GM18907 (cell line): Measurements from ENCODE around the gene RBL1.
"Not testable (repeated sequence)": the region's sequence is repeated elsewhere in the genome, so short reads cannot be mapped to it uniquely, and the experiment has no call there.

Experiments
- ATAC-seq: cut with Tn5 transposase; IDR thresholded peaks from one replicate; pipeline ENCODE4 v1.9.1; 2021; ENCODE audit warnings: mild to moderate bottlenecking, moderate library complexity; ENCODE audit not compliant: unreplicated experiment

Gene RBL1

DNA sequence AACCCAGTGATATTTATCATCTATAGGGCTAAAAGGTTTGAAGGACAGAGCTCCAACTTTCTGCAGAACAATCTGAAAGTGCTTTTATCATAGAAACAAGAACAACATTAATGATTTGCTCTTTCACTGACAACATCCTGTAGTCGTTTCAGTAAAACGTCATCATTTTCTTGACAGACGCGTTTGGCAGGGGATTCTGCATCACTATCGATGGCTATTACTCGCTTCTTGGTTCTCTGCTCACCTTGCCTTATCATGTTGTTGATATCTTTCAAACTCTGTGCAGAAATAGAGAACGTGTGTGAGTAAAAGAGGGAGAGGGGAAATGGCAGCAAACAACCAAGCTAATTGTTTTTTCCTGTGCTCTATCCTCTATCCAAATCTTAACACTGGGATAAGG lies 97.1 kb downstream of the RBL1 start:
- ATAC-seq: no peak

DNA sequence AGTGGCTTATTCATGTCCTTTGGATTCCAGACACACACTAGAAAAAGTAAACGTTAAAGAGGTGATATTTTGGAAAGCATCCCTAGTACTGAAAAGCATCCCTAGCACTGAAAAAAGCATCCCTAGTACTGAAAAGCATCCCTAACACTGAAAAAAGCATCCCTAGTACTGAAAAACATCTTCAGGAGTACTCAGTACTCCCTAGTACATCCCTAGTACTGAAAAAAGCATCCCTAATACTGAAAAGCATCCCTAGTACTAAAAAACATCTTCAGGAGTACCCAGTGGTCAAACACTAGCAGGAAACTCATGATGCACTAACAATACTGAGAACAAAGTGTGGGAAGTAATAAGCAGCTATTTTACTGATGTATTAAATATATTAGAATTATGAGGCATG lies 98.7 kb downstream of the RBL1 start:
- no peak for ATAC-seq

DNA sequence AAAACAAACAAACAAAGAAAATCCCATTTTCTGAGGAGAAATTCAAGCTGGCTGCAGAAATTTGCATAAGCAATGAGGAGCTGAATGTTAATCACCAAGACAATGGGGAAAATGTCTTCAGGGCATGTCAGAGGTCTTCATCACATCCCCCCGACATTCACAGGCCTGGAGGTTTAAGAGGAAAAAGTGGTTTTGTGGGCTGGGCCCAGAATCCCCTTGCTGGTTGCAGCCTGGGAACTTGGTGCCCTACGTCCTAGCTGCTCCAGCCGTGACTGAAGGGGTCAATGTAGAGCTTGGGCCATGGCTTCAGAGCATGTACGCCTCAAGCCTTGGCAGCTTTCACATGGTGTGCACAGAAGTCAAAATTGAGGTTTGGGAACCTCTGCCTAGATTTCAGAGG lies 101.6 kb downstream of the RBL1 start:
- not testable (repeated sequence) for ATAC-seq

DNA sequence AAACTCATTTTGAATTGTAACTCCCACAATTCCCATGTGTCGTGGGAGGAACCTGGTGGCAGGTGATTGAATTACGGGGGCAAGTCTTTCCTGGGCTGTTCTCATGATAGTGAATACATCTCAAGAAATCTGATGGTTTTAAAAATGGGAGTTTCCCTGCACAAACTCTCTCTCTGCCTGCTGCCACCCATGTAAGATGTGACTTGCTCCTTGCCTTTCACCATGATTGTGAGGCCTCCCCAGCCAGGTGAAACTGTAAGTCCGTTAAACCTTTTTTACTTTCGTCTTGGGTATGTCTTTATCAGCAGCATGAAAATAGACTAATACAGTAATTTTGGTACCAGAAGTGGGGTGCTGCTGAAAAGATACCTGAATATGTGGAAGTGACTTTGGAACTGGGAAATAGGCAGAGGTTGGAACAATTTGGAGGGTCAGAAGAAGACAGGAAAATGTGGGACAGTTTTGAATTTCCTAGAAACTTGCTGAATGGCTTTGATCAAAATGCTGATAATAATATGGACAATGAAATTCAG lies 102.9 kb downstream of the RBL1 start:
- no peak for ATAC-seq

DNA sequence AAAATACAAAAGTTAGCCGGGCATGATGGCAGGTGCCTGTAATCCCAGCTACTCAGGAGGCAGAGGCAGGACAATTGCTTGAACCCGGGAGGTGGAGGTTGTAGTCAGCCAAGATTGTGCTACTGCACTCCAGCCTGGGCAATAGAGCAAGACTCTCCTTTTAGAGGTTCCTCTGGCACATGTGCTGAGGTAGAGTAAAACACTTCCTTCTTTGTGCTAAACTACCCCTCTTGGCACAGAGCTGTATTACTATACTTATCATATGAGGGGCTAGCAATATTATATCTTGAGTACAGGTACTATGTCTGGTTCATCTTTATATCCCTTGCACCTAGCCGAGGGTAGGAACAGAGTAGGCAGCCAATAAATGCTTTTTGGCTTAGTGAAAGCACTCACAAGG lies 104.1 kb downstream of the RBL1 start:
- no peak for ATAC-seq

DNA sequence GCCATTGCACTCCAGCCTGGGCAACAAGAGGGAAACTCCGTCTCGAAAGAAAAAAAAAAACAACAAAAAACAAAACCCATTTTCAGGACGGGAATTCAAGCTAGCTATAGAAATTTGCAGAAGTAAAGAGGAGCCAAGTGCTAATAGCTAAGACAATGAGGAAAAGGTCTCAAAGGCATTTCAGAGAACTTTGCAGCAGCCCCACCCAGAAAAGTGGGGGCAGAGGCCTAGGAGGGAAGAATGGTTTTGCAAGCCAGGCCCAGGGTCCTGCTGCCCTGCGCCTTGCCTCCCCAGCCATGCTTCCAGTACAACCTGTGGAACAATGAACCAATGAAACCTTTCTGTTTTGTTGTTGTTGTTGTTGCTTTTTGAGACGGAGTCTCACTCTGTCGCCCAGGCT lies 106.0 kb downstream of the RBL1 start:
- ATAC-seq: no peak

DNA sequence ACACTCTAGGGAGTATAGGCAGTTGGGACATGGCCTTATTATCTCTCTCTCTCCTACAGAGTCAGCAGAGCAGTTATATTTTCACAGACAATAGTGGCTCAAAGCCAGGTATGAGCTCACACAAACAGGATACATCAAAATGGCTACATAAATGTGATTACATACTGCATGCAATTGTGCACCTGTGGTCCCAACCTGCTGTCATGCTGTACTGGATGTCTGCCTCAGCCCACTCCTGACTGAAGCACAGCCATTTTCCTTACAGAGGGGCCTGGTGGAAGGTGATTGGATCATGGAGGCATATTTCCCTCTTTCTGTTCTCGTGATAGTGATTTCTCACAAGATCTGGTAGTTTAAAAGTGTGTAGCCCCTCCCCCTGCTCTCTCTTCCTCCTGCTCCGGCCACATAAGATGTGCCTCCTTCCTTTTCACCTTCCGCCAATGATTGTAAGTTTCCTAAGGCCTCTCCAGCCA lies 107.3 kb downstream of the RBL1 start:
- no peak for ATAC-seq

DNA sequence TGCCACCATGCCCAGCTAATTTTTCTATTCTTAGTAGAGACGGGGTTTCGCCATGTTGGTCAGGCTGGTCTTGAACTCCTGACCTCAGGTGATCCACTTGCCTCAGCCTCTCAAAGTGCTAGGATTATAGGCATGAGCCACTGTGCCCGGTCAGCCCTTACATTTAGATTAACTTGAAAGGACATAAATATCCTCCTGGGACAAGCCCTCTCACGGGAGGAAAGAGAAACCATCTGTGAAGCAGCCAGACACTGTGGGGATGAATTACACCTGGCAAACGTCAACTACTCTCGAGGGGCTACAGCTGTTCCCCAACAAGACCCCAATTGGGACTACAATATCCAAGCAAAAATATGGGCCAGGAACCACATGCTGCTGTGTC lies 111.5 kb downstream of the RBL1 start:
- ATAC-seq: no peak

DNA sequence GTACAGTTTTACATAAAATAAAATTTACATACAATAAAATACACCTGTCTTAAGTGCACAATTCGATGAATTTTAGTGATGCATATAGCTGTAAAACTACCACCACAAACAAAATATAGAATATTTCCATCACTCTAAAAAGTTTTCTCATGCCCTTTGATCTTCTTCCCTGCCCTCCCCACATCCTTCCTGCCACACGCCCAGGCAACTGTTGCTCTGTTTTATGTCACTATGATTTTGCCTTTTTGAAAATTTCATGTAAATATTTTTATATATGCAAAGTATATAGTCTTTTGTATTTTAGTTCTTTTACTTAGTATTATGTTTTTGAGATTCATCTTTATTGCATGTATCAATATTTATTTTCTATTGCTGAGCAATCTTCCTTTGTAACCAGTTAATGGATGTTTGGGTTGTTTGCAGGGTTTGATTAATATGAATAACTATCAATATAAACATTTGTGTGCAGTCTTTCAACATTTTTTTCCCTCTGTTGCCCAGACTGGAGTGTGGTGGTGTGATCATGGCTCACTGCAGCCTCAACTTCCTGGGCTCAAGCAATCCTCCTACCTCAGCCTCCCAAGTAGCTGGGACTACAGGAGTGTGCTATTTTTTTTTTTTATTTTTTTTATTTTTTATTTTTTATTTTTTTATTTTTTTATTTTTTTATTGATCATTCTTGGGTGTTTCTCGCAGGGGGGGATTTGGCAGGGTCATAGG lies 120.5 kb downstream of the RBL1 start:
- no peak for ATAC-seq

DNA sequence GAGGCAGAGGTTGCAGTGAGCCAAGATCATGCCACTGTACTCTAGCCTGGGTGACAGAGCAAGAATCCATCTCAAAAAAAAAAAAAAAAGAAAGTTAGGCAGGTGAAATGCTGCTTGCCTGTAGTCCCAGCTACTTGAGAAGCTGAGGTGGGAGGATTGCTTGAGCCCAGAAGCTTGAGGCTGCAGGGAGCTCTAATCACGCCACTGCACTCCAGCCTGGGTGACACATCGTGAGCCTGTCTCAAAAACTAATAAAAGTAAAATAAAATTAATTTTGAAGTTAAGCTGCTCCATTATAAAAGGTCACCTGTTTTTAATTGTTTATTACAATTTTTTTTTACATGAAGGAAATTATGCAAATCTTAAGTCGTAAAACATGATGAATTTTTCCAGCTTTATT lies 121.1 kb downstream of the RBL1 start:
- no peak for ATAC-seq

DNA sequence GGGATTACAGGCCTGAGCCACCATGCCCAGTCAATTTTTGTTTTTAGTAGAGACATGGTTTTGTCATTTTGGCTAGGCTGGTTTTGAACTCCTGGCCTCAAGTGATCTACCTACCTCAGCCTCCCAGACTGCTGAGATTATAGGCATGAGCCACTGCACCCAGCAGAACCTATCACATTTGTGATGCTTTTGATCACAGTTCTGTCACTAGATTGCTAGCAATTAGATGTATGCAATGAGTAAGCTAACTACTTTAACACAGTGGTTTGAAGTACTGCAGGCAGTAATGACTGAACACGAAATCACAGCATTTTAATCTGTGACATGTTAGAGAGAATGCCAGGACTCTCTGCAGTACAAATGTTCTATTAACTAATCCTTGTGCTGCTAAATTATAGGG lies 124.7 kb downstream of the RBL1 start:
- no peak for ATAC-seq

DNA sequence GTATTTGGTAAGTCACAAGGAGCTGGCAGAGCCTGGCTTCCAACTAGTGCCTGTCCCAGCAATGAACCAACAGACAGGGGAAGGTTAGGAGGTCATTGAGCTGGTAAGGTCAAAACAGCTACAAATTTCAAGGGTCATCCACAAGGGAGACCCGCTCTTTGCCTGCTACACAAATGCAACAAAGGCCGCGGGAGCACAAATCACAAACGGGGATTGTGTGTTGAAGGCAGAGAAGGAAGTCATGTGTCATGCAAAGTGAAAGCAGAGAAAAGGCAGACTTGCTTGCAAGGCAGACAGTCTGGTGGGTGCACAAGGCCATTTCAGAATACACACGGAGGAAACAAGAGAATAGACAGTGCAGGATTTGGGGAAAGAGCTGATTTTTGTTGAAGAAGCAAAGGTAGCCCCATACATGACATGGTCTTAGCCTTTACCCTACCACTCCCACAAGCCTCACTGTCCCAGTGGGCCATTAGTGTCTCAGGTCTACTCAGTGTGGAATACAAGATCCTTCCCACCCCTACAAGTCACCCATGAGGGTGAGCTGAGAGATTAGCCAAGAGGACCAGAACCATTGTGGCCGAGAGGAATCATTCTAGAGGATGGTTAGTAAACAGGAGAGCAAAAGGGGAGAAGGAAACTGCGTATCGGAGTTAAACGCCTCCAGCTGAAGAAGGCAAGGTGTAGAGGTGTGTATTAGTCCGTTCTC lies 126.2 kb downstream of the RBL1 start:
- ATAC-seq: no peak

DNA sequence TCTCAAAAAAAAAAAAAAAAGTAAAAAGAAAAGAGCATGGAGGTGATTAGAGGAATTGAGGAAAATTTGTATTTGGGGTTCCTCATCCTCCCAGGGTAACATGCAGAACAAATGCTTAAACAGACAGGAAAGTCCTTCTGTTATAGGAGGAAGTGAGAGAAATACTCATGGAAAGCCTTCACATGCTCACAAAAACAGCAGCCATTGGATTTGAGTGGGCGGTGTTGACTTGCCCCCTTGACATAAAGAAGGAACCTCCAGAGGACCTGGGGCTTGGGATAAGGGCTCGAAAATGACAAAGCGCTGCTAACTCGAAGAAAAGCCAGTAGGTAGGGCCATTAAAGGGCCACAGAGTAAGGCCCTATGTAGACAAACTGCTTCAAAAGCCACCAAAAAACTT lies 126.7 kb downstream of the RBL1 start:
- no peak for ATAC-seq

DNA sequence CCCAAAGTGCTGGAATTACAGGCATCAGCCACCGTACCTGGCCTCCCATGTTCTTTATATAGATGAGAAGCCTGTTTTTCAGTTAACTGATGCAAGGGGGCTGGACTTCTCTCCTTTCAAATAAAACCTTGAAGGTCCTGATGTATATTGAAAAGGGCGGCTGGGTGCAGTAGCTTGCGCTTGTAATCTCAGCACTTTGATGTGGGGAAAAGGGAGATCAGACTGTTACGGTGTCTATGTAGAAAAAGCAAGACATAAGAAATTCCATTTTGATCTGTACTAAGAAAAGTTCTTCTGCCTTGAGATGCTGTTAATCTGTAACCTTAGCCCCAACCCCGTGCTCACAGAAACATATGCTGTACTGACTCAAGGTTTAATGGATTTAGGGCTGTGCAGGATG lies 128.2 kb downstream of the RBL1 start:
- ATAC-seq: no peak

DNA sequence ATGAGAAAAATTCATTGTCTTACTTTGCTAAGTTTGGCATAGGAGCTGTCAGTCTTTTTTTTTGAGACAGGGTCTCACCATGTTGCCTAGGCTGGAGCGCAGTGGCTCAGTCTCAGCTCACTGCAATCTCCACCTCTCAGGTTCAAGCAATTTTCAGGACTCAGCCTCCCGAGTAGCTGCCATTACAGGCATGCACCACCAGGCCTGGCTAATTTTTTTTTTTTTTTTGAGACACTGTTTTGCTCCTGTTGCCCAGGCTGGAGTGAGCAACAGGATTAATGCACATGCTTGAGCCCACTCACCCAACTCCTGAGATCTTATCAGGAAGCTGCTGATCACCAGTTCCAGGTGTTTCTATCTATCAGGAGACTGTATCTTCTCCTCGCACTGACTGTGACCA lies 128.8 kb downstream of the RBL1 start:
- not testable (repeated sequence) for ATAC-seq

DNA sequence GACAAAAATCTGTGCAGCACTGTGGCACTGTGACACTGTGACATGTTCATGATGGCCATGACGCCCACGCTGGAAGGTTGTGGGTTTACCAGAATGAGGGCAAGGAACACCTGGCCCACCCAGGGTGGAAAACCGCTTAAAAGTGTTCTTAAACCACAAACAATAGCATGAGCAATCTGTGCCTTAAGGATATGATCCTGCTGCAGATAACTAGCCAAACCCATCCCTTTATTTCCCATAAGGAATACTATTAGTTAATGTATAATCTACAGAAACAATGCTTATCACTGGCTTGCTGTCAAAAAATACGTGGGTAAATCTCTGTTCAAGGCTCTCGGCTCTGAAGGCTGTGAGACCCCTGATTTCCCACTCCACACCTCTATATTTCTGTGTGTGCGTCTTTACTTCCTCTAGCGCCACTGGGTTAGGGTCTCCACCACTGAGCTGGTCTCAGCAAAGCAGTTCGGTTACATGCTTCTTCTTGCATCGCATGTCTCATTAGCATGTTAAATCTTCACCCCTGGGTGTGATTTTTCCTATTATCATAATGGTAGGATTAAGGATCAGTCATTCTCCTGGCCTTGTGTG lies 133.3 kb downstream of the RBL1 start:
- not testable (repeated sequence) for ATAC-seq

DNA sequence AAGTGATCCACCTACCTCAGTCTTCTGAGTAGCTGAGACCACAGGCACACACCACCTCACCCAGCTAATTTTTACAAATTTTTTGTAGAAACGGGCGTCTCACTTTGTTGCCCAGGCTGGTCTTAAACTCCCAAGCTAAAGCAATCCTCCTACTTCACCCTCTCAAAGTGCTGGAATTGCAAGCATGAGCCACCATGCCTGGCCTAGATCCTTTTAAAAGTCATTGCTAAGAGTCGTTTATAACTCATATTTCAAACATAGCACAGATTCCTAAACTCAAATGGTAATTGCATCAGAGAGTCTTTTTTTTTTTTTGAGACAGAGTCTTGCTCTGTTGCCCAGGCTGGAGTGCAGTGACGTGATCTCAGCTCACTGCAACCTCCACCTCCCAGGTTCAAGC lies 136.6 kb downstream of the RBL1 start:
- ATAC-seq: no peak

DNA sequence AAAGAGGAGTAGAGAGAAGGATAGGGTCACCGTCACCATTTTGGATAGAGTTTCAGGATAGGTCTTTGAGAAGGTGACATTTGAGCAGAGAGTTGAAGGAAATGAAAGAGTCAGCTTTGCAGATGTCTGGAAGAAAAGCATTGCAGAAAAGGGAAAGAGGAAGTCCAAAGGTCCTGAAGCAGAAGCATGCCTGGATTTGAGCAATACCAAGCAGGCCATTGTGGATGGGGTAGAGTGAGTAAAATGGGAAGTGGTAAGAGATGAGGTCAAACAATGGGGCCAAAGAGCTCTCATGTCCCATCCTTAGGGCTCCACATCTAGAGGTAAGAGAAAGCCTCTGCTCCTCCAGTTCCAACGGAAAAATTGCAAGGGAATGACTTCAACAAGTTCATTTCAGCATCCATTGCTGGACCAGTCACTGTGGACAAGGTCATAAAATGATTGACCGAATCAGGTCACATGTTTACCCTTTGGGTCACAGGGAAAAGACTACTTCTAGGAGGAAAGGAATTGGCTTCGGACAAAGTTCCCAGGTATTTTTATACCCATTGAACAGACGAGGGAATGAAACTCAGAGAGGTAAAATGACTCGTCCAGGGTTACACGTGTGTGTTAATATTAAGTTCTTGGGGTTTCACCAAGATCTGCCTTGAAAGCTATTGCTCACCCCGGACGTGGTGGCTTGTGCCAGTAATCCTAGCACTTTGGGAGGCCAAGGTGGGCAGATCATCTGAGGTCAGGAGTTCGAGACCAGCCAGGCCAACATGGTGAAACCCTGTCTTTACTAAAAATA lies 137.7 kb downstream of the RBL1 start:
- ATAC-seq: no peak

DNA sequence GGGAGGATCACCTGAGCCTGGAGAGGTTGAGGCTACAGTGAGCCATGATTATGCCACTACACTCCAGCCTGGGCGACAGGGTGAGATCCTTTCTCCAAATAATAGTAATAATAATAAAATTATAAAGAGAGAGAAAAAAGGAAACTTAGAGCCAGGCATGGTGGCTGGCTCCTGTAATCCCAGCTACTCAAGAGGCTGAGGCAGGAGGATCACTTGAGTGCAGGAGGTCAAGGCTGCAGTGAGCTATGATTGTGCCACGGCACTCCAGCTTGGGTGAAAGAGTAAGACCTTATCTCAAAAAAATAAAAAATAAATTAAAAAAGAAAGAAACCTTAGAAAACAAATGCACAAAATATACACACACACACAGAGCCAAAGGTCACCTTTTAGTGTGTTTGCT lies 139.1 kb downstream of the RBL1 start:
- ATAC-seq: no peak

DNA sequence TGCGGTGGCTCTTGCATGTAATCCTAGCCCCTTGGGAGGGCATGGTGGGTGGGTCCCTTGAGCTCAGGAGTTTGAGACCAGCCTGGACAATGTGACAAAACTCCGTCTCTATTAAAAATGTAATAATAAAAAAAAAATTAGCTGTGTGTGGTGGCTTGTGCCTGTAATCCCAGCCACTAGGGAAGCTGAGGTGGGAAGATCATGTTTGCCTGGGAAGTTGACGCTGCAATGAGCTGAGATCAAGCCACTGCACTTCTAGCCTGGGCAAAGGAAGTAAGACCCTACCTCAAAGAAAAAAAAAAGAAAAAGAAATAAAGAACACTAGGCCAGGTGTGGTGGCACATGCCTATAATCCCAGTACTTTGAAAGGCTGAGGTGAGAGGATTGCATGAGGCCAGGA lies 139.8 kb downstream of the RBL1 start:
- ATAC-seq: no peak
